Activated gamma-delta T cell (primary cell): ENCODE data around the gene IQGAP3.
"Not testable (repeated sequence)": the region's sequence is repeated elsewhere in the genome, so short reads cannot be mapped to it uniquely, and the experiment has no call there.

Experiments used
- DNase-seq: peaks from one replicate; lab custom pipeline; 2025; lab: John Stamatoyannopoulos, UW

Gene IQGAP3

GRCh38 chr1:156592910-156593660 lies 20.7 kb upstream of the IQGAP3 start:
- no peak for DNase-seq

GRCh38 chr1:156592158-156592909 lies 20.0 kb upstream of the IQGAP3 start:
- no peak for DNase-seq

GRCh38 chr1:156591432-156592157 lies 19.2 kb upstream of the IQGAP3 start, which contains the start of gene NAXE:
Gene NAXE, plus strand, starts transcription at chr1:156591776. Its CDS starts 29 bp downstream, at chr1:156591805.
- peak; percentile 56 for DNase-seq

- no peak for DNase-seq
These were observed 18.7 kb upstream of the IQGAP3 start for GRCh38 chr1:156591181-156591431.

GRCh38 chr1:156590326-156591180 lies 18.2 kb upstream of the IQGAP3 start:
- no peak for DNase-seq

- DNase-seq = no peak
These were observed 17.2 kb upstream of the IQGAP3 start for GRCh38 chr1:156589546-156589945.

- DNase-seq = not testable (repeated sequence)
These were observed 15.6 kb upstream of the IQGAP3 start for GRCh38 chr1:156587927-156588326.

- no peak for DNase-seq
These were observed 14.6 kb upstream of the IQGAP3 start for GRCh38 chr1:156586892-156587477.

GRCh38 chr1:156586323-156586722 lies 14.0 kb upstream of the IQGAP3 start:
- no peak for DNase-seq

- no peak for DNase-seq
These were observed 12.4 kb upstream of the IQGAP3 start for GRCh38 chr1:156584813-156585212.

- DNase-seq = no peak
These were observed 11.7 kb upstream of the IQGAP3 start for GRCh38 chr1:156583821-156584622.

- no peak for DNase-seq
These were observed 10.1 kb upstream of the IQGAP3 start for GRCh38 chr1:156582388-156583017.

GRCh38 chr1:156581661-156582387 lies 9.5 kb upstream of the IQGAP3 start:
- DNase-seq = no peak

- no peak for DNase-seq
These were observed 7.1 kb upstream of the IQGAP3 start, which contains the start of gene TTC24 for GRCh38 chr1:156579472-156579871. Gene TTC24, plus strand, starts transcription at chr1:156579723. Its CDS starts 1,642 bp downstream, at chr1:156581365.

- no peak for DNase-seq
These were observed 5.7 kb upstream of the IQGAP3 start for GRCh38 chr1:156578055-156578454.

- no peak for DNase-seq
These were observed 5.2 kb upstream of the IQGAP3 start for GRCh38 chr1:156577550-156577949.

GRCh38 chr1:156574039-156574633 lies 1.8 kb upstream of the IQGAP3 start:
- DNase-seq = no peak

GRCh38 chr1:156572663-156573018 lies 276 bp upstream of the IQGAP3 start:
- DNase-seq = no peak

GRCh38 chr1:156571261-156571852 lies 1.0 kb downstream of the IQGAP3 start:
- DNase-seq = no peak
